Chondrocyte (in vitro differentiated cells): Measurements from ENCODE around the gene PPP4C. TPM values are rescaled to one million over a fixed set of nuclear protein-coding genes. Genes with fewer than 3 reads are reported as not detected.

Source experiments
- DNase-seq: peaks from one replicate; pipeline ENCODE4 v3.0.0; 2021; ENCODE audit warnings: mixed read lengths, low spot score
- H3K27ac Mint-ChIP-seq: one replicate; pipeline ENCODE4 v1.8.0; 2021; ENCODE audit warnings: mild to moderate bottlenecking, moderate library complexity, mixed read lengths; ENCODE audit not compliant: unreplicated experiment
- H3K27me3 Mint-ChIP-seq: 2 replicates; pipeline ENCODE4 v1.8.0; 2021; ENCODE audit warnings: low read depth, mixed read lengths
- H3K36me3 Mint-ChIP-seq: 2 replicates; pipeline ENCODE4 v1.8.0; 2021; ENCODE audit warnings: low read depth, mixed read lengths
- H3K4me1 Mint-ChIP-seq: 2 replicates; pipeline ENCODE4 v1.8.0; 2021; ENCODE audit warnings: low read depth, mild to moderate bottlenecking, mixed read lengths
- H3K4me3 Mint-ChIP-seq: one replicate; pipeline ENCODE4 v1.8.0; 2021; ENCODE audit warnings: mild to moderate bottlenecking, moderate library complexity, mixed read lengths; ENCODE audit not compliant: unreplicated experiment
- H3K9me3 Mint-ChIP-seq: 2 replicates; pipeline ENCODE4 v1.8.0; 2021; ENCODE audit warnings: low read depth, mixed read lengths
- total RNA-seq: library from RNA; stranded (reverse); gene quantifications from 3 replicates; pipeline ENCODE4 v1.2.1, GENCODE V29; 2021
- TF ChIP-seq, protein P1 (sequence below): fragments of 200-600 bp; sonication (generic); IDR thresholded peaks from 2 replicates; pipeline ENCODE4 v1.5.0; 2021; ENCODE audit warnings: antibody characterized with exemption, mild to moderate bottlenecking, moderate library complexity

Gene PPP4C
- total RNA-seq, 1 donor from 2014 or later, result 81.0 TPM

DNA sequence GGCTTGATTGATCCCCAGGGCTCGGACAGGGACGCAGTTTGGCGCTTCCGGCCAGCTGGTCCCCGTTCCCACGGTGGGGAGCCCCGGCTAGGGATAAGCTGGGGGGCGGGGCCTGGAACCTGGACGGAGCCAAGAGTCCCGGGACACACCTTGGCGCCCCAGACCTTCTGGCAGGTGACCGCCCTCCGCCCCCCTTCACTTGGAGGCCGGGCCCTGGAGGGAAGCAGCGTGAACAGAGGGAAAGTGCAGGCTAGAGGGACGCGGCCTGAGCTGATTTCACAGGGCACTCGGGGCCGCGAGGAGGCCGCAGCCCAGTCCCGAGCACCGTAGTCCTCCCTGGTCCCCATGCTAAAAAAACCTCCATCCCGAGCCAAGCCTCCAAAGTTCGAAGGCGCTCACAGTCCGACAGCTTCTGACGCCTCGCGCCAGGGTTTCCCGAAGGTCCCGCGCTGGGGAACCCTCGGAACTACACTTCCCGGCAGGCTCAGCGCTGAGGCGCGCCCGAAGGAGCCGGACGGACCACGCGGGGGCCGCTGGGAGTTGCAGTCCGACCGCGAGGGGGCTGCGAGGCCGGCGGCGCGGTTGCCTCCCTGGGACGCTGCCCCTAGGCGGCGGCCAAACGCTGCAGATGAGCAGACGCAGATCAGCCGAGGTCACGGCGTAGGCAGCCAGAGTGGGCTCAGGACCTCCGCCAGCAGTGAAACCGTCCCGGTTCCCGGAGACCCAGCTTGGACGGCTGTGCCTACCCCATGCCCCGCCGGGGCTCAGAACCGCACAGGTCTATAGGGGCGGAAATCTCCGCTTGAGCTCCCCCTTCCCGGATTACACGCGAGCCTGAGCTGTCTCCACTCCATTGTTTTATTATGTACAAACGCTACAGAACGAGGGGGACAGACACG lies 15.9 kb downstream of the PPP4C start, which contains the start of gene TBX6:
Gene TBX6, minus strand, starts transcription at position 451 of the 899 bp plus-strand sequence. CDS start 731 bp downstream, outside the sequence.
- no peaks in the 10 kb centered on the region for H3K27me3 Mint-ChIP-seq
- H3K36me3 Mint-ChIP-seq, result no peaks in the 10 kb centered on the region
- peaks cover 46% of the 10 kb centered on the region for H3K4me1 Mint-ChIP-seq
- TF ChIP-seq, protein P1, sequence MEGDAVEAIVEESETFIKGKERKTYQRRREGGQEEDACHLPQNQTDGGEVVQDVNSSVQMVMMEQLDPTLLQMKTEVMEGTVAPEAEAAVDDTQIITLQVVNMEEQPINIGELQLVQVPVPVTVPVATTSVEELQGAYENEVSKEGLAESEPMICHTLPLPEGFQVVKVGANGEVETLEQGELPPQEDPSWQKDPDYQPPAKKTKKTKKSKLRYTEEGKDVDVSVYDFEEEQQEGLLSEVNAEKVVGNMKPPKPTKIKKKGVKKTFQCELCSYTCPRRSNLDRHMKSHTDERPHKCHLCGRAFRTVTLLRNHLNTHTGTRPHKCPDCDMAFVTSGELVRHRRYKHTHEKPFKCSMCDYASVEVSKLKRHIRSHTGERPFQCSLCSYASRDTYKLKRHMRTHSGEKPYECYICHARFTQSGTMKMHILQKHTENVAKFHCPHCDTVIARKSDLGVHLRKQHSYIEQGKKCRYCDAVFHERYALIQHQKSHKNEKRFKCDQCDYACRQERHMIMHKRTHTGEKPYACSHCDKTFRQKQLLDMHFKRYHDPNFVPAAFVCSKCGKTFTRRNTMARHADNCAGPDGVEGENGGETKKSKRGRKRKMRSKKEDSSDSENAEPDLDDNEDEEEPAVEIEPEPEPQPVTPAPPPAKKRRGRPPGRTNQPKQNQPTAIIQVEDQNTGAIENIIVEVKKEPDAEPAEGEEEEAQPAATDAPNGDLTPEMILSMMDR, result peak; percentile 81
- DNase-seq, result no peak
- H3K4me3 Mint-ChIP-seq, result peak within 1 kb of the TSS; percentile 80
- peak within 1 kb of the TSS; percentile 86 for H3K27ac Mint-ChIP-seq
- no peaks in the 10 kb centered on the region for H3K9me3 Mint-ChIP-seq

DNA sequence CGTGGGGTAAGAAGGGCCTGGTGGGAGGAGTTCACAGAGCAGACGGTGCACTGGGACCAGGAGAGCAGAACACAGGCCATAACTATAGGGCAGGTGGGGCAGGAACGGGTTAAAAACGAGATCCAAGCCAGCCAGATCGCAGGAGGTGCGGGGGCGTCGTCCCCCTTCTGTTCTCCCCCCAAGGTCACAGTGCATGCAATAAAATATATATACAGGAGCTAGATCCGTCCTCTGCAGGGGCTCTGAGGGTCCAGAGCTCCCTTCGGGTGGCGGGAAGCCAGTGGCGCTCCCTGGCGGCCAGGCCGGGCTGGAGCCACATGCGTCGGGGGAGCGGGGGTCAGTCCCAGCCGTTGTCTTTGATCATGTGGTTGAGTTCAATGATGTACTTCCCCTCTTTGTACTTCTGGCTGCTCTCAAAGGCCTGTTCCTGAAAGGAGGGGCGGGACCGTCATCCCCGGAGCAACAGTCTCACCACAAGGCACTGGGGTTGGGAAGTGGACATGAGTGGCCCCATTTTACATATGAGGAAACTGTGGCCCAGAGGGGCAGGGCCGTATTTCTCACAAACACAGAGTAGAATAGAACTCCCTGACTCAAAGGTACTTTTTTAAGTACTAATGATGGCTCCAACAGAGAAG lies 16.7 kb downstream of the PPP4C start:
- peak overlapping the region; percentile 80 for H3K4me3 Mint-ChIP-seq
- peak overlapping the region; percentile 71 for H3K27ac Mint-ChIP-seq
- TF ChIP-seq, protein P1, result peak; percentile 36

DNA sequence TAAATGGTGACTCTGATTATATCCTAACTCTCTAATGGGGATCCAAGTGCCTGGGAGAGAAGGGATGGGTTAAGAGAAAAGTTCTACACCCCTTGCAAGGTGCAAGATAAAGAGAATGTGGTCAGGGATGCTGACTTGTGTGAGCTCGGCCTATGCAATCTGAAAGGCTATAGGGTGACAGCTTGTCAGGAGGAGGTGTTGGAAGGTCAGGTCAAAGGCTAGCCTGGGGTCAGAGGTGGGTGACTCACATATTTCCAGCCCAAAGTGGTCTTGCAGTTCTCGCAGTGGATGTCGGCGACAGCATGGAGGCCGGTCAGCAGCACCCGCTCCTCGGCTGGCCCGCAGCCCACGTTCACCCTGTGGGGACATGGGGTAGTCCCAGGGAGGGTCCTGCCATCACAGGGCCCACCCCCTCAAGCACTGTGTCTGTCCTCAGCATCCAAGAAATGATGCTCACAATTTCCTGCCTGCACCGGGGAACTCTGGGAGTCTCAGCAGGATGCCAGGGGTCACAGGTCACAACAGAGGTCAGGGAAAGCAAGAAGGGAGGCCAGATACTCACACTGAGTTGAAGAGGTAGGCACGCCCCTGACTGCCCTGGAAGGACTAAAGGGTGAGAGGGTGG lies 18.9 kb downstream of the PPP4C start:
- peak overlapping the region; percentile 4 for H3K27ac Mint-ChIP-seq
- no peaks in the 10 kb centered on the region for H3K27me3 Mint-ChIP-seq
- peaks cover 3% of the 10 kb centered on the region for H3K9me3 Mint-ChIP-seq
- H3K4me3 Mint-ChIP-seq, result peak overlapping the region; percentile 75
- peaks cover 42% of the 10 kb centered on the region for H3K4me1 Mint-ChIP-seq
- TF ChIP-seq, protein P1, result no peak
- no peak for DNase-seq
- H3K36me3 Mint-ChIP-seq, result peaks cover 2% of the 10 kb centered on the region

More for the DNA sequence above, 16.7 kb downstream of the PPP4C start:
- H3K4me1 Mint-ChIP-seq, result peaks cover 48% of the 10 kb centered on the region
- DNase-seq, result no peak
- no peaks in the 10 kb centered on the region for H3K36me3 Mint-ChIP-seq
- peaks cover under 1% of the 10 kb centered on the region for H3K9me3 Mint-ChIP-seq
- H3K27me3 Mint-ChIP-seq, result no peaks in the 10 kb centered on the region

DNA sequence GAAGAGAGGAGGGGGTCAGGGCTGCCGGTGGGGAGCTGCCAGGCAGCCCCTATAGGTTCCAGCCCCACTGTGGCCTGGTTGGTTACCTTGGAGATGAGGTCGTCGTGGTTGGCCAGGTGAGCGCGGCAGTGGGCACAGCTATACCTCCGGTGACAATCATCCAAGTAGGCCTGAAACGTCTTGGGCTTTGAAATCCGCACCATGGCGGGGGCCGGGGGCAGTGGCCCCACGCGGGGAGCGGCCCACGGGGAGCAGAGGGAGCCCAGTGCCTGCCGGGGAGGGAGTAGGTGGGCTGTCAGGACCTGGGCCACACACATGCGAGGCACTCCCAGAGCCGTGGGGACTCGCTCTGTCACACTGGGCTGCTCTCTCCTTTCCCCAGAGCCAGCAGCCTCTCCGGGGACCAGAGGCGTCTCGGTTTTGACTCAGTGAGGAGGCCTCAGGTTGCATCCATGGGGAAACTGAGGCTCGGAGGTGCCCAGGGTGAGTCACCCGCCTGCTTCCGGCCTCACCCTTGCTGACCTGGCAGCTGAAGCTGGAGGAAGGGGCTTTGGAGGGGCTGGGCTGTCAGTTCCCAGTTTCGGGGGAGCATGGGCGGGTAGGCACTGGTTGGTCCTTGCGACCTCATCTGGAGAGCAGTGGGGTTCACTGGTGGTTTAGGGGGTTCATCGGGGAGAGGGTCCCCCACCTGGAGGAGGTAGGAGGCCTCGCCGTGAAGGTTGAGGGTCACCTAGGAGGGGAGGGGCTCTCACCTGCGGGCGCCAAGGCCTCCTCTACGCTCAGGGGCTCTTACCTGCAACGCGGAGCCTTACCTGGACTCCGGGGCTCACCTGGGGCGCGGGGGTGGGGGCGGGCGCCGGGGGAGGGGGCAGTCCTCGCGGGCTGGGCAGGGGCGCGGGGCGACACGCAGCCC lies 19.6 kb downstream of the PPP4C start:
- no peak for DNase-seq
- Mint-ChIP-seq H3K9me3 (peaks cover 3% of the 10 kb centered on the region), H3K36me3 (peaks cover 2% of the 10 kb centered on the region), H3K27me3 (no peaks in the 10 kb centered on the region), H3K4me1 (peaks cover 35% of the 10 kb centered on the region), H3K4me3 (peak overlapping the region; percentile 75), H3K27ac (peak overlapping the region; percentile 79)
- TF ChIP-seq, protein P1, result no peak
